NB4 (cell line): ENCODE measurements around the gene ARHGEF25.

Experiments
- POLR2A ChIP-seq: IDR thresholded peaks from 2 replicates; pipeline ENCODE4 v1.6.1; 2011; ENCODE audit warnings: mild to moderate bottlenecking; ENCODE audit not compliant: insufficient read length; ENCODE audit errors: extremely low read depth
- TF ChIP-seq, protein P1 (sequence below): IDR thresholded peaks from one replicate; pipeline ENCODE4 v1.5.1; 2012; ENCODE audit warnings: low read depth, low read length
- TF ChIP-seq, protein P2 (sequence below): IDR thresholded peaks from 2 replicates; pipeline ENCODE4 v1.6.1; 2011; ENCODE audit warnings: low read depth, low read length

DNA sequence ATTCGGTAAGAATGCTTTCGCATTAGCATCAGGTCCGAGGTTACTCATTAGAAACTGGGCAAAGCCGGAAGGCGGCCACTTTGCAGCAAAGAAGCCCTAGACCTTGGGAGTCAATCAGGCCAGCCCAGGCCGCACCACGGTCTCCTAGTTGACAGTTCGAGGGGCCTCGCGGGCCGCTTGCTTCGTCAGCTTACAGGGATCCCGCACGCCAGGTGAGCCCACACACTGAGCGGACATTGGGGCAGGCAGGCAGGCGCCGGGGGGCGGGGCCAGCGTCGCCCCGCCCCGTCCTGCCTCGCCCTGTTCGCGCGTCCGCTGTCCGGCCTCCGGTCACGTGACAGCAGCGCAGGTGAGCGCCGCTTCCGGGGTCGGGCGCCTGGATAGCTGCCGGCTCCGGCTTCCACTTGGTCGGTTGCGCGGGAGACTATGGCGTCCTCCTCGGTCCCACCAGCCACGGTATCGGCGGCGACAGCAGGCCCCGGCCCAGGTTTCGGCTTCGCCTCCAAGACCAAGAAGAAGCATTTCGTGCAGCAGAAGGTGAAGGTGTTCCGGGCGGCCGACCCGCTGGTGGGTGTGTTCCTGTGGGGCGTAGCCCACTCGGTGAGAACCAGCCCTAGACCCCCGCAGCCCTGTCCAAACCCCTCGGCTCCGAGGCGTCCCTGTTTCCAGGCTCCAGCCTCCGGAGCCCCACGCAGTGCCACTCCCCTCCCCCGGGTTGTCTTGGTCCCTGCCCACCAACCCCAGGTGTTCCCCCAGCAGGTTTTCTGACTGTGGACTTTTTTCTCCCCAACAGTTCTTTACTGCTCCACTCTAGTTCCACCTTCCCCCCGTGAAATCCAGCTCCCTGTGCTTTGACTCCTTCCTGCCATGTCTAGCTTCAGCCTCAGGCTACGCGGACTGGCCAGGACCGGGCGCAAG lies 20.1 kb upstream of the ARHGEF25 start, which contains the start of gene PIP4K2C:
- TF ChIP-seq, protein P1, sequence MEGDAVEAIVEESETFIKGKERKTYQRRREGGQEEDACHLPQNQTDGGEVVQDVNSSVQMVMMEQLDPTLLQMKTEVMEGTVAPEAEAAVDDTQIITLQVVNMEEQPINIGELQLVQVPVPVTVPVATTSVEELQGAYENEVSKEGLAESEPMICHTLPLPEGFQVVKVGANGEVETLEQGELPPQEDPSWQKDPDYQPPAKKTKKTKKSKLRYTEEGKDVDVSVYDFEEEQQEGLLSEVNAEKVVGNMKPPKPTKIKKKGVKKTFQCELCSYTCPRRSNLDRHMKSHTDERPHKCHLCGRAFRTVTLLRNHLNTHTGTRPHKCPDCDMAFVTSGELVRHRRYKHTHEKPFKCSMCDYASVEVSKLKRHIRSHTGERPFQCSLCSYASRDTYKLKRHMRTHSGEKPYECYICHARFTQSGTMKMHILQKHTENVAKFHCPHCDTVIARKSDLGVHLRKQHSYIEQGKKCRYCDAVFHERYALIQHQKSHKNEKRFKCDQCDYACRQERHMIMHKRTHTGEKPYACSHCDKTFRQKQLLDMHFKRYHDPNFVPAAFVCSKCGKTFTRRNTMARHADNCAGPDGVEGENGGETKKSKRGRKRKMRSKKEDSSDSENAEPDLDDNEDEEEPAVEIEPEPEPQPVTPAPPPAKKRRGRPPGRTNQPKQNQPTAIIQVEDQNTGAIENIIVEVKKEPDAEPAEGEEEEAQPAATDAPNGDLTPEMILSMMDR: no peak
- TF ChIP-seq POLR2A: peak; percentile 70
- TF ChIP-seq, protein P2, sequence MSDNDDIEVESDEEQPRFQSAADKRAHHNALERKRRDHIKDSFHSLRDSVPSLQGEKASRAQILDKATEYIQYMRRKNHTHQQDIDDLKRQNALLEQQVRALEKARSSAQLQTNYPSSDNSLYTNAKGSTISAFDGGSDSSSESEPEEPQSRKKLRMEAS: peak; percentile 85
